HG02981 (cell line): Measurements from ENCODE around the gene RPH3AL.

Experiments
- ATAC-seq: cut with Tn5 transposase; IDR thresholded peaks from one replicate; pipeline ENCODE4 v1.9.1; 2021; ENCODE audit warnings: mild to moderate bottlenecking, moderate library complexity; ENCODE audit not compliant: unreplicated experiment

Gene RPH3AL

DNA sequence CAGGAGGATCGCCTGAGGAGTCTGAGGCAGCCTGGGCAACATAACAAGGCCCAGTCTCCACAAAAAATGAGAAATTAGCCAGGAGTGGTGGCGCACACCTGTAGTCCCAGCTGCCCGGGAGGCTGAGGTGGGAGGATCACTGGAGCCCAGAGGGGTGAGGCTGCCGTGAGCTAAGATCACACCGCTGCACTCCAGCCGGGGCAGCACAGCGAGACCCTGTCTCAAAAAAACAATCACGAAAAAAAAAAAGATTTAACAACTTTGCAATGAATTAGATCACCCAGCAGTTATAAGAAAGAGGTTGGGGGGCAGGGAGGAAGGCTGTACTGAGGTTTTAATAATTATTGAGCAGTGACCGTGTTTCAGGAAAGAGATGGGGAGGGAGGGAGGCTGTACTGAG is 49.4 kb downstream of the RPH3AL start:
- no peak for ATAC-seq

DNA sequence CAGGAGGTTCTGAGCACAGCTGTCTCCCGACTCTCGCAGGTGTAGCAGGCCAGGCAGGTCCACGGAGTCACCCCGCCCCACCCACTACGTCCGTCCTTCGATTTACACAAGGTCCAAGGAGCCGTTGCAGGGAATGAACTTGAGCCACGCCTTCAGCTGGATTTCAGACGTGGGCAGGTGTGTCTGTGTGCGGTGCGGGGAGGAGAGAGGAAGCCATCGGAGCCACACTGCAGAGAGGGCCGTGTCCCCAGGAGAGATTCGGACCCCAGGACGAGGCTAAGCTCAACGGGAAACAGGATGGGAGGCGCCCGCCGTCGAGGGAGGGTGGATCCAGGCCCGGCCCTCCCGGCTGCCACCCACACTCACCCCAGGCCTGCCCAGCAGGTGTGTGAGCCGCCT is 50.3 kb downstream of the RPH3AL start:
- no peak for ATAC-seq

DNA sequence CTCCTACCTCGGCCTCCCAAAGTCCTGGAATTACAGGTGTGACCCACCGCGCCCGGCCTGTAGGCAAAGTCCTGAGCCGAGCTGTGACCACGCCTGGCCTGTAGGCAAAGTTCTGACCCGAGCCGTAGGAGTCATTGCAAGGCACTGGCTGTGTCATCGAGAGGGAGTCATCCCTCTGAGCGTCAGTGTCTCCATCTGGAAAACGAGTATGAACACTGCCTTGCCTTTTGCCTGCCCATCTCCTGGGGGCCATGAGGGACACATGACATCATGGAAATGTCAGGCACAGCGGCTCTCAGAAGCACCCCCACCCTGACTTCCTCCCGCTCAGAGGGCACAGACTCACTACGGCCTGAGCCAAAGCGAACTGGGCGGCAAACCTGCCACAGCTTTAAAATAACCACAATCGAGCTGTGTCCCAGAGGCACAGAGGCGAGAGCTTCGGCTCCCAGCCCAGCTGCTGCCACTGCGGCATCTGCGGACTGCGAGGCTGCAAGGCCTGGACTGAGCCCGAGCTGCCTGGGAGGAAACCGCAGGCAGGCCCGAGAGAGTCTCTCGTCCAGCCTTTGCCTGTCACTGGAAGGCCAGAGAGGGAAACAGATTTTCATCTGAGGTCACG is 50.8 kb downstream of the RPH3AL start:
- no peak for ATAC-seq

DNA sequence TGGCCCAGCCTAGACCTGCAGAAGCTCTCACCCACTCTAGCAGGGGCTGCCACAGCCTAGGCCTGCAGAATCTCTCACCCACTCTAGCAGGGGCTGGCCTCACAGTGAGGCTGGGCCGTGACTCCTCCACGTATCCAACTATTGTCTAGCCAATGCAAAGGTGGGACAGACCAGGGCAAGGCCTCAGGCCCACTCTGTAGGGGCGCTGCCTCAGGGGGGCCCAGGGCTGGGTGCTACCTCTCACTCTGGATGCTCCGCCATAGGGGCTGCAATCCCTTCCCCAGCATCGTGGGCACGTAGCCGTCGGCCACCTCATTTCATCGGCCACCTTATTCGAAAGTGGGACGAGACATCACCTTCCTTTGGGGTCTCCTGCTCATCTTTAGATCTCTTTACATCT is 51.7 kb downstream of the RPH3AL start:
- no peak for ATAC-seq

DNA sequence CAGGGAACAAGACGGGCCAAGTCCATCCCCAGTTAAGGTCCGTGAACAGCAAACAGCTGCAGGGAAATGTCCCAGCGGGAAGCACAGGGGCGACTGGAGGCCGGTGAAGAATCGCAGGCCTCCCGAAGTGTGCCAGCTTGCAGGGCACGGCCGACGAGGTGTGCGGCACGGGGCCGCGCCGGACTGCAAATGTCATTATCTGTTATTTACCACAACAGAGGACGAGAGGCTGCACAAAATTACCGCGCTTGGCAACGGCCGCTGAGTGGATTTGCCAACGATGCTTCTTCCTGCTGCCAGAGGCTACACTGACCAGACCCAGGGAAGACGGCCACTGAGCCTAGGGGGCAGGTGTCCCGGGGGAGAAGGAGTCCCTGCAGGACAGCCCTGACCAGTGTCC is 53.1 kb downstream of the RPH3AL start:
- ATAC-seq = no peak

DNA sequence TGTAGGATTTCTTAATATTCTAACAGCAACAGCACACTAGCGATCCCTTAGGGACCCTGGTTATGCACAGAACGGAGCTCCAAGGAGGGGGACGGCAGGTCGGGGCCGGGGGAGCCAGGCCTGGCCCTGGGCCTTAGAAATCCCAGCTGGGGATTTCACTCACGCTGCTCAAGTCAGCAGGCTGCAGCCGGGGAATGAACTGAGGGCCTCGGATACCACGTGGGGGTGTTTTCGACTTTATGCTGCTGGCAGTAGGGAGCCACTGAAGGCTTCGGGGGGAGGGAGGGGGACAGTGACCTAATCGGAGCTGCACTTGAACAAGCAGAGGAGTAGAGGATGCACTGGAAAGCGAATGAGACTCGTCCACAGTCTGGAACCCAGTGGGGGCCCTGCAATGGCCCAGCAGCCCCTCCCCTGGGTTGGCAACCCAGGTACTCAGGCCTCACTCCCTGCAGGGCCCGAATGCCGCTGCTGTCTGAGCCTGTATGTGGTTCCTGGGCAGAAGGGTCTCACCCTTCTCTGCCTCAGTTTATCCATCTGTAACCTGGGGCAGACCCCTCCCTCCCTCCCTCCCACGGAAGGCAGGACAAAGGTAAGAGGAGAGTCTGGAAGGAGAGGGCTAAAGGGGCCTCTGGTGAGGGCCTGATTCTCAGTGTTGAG is 53.7 kb downstream of the RPH3AL start:
- no peak for ATAC-seq

DNA sequence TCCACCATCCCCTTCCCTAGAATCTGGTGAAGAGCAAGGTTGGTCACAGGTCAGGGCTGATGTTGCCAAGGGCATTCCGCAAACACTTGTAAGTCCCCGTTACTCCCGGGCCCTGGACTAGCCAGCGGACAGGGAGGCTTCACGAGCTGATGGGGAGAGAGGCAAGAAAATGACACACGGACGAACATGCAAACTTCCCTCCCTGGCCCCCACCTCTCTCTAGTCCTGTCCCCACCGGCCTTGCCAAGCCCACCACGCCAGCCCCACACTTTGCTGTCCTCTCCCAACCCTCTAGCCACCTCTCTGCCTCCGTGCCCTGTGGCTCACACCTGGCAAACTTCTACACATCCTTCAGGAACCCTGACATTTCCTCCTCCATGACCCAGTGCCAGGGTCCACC is 54.8 kb downstream of the RPH3AL start:
- ATAC-seq = no peak

DNA sequence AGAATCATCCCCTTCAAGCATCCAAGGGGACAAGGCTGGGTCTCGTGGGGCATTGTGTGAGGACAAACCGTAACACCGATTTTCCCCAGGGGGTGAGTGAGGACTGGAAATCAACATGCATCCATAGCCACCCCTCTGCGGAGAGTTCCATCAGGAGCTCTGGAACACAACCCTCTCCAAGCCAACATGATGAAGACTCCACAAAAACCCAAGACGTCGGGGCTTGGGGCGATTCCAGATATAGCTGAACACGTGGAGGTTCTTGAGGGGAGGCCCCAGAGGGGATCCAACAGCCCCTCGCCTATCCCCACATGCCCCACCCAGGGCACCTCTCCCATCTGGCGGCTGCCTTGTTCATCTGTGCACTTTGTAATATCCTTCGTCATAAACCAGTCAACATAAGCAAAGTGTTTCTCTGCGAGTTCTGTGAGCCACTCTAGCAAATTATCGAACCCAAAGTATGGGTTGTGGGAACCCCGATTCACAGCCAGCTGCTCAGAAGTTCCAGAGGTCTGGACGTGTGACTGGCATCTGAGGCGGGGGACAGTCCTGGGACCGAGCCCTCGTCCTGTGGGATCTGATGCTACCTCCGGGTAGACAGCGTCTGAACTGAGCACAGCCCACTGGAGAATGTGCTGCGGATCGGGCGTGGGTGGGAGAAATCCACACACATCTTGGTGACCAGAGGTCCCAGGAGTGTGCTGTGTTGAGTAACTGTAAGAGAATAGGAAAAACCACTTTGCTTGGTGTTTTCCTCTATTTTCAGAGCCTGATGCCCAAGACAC is 55.5 kb downstream of the RPH3AL start:
- ATAC-seq = no peak

DNA sequence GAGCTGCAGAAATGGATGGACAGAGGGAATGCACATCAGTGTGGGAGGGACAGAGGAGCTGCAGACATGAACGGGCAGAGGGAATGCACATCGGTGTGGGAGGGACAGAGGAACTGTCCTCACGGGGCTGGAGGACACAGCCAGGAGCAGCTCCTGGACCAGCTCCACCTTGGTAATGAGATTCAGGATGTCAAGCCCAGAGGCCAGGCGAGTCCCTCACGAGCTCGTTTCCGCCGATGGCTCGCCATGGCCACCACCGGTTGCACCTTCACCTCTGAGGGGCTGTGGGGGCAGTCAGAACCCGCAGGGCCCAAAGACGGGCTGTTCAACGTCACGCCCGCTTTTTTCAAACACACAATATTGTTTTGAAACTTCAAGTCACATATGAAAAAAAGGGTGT is 56.2 kb downstream of the RPH3AL start:
- no peak for ATAC-seq

DNA sequence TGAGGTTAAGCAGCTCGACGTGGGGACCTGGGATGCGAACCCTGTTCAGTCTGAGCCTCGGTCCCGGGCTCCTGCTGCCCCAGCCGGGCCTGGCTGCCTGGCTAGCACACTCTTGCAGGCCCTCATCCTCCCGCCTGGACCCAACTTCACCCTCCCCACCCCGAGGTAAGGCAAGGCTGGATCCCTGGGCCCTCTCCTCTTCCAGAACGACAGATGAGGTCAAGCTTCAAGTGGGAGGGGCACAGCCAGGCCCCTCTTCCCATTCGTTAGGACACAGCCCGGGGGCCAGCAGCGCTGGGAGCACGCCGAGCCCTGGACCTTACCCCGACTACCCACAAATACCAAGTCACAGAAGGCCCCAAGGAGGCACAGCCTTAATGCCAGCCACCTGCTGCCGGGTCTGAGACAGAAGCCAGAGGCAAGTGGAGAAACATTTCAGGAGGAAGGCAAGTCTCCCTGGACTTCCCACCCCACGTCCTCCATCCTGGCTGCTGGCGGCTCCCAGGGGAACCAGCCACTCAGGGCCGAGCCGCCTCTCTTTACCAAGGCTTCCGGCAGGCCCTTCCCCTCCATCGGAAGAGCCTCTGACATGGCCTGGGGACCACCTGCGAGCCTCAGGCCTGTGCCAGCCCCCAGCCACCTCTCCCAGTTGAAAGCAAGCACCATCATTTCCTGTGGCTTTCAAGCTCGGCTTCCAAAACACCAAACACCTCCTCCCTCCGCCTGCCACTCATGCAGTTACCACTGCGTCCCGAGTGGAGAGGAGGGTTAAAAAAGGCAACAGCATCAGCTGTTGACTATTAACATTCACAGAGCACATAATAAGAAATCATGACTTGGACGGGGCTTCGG is 59.9 kb downstream of the RPH3AL start:
- no peak for ATAC-seq

DNA sequence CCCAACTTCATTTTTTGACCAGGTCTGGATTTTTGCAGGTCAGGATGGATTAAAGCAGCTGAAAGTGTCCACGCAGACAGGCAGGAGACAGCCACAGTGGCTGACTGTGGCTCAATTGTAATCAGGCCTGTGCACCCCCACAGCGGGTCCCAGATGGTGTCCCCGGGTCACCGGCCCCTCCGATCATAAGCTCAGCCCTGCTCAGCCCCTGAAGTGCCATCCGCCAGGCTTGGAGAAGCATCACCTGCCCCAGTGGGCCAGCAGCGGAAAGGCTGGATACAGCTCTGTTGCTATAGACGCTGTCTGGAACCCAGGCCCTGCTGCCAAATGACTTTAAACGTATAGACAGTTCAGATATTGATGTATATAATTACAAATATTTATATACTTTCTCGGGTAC is 60.6 kb downstream of the RPH3AL start:
- no peak for ATAC-seq

DNA sequence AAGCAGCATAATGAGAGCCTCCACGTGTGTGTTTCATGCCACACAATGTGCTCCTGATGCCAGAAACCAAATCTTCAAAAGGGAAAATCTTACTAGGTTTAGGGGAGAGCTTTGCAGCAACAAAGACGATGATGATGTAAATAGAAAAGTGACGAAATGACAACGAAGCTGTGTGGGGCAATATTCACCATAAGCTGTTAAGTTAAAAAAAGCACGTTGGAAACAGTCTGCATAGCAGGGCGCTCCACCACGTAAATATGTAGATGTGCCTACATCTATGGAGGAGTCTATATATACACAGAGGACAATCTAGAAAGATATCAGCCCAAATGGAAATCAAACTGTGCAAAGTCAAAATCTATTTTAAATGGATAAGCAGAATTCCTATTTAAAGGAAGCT is 61.0 kb downstream of the RPH3AL start:
- ATAC-seq = no peak

DNA sequence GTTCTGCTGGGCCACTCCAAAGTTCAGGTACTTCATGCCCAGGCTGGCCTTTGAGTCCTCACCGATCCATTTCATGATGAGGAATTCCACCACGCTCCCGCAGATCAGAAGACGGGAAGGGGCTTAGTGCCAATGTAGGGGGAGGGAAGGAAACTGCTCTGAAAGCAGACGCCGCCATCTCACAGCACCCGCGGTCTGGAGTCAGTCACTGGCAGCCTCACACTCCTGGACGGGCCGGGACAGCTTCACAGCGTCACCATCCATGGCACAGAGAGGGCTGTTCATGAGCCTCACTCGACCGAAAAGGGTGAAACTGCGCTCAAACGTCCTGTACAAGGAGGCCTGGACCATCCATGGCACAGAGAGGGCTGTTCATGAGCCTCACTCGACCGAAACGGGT is 62.0 kb downstream of the RPH3AL start:
- ATAC-seq = no peak

DNA sequence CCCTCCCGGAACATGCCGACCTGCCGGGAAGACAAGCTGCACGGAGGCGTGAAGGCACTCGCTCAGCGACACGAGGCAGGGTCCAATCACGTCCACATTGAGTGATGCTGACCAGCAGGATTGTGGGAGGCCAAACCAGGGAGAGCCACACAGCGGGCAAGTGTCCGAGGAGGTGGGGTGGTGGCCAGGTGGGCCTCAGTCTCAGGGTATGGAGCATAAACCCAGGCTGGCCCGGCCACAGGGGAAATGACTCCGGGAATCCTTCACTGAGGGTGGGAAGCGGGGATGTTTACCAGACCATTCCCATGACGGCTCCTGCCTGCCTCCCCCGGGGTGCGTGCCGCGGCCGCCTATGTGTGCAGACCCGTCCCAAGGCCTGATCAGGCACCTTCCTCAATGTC is 62.5 kb downstream of the RPH3AL start:
- ATAC-seq = no peak

DNA sequence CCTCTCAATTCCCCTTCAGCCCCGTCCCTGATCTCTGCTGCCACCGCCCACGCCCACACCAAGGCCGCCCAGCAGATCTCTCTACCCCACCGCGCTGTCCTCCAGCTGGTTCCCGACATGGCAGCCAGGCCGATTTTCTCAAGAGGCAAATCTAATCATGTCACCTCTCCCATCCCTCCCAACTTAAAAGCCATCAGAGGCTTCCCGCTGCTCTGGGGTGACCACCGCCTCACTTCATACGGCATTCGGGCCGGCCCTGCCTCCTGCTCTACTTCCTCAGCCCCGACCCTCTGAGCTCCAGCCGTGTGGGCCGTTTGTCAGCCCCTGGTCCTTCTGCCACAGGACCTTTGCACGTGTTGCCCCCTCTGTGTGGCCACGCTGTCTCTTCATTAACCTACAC is 63.2 kb downstream of the RPH3AL start:
- no peak for ATAC-seq

DNA sequence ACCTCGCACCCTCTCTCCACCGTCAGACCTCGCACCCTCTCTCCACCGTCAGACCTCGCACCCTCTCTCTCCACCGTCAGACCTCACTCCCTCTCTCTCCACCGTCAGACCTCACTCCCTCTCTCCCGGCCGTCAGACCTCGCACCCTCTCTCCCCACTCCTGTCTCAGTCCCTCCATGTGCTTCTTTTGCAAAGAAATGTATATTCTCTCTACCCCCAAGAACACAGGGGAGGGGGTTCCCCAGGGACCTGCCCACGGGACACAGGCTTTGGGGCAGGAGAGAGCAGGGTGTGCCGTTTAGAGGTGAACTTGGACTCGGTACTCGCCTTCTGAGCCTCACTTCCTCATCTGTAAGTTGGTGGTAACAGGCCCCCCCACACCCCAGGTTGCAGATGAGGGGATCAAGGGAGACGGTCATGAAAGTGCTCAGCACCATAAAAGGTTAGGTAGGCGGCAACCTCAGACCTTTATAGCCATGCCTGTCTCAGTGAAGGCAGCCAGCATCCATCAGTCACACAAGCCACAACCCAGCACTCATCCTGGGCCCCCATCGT is 63.7 kb downstream of the RPH3AL start:
- no peak for ATAC-seq

DNA sequence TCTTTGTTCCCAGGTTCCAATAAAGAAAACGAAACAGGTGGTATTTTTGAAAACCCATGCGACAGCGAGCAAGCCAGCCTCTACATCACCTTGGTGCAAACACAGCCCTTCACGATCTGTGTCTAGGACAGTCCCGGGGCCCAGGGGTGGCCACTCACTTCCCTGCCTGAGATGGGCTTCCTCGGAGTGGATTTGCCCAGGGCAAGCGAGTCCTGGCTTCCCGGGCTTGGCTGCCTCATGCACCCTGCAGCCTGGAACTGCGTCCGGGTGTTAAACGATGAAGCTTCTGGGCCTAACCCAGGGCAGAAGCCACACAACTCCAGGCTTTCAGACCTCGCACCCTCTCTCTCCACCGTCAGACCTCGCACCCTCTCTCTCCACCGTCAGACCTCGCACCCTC is 66.0 kb downstream of the RPH3AL start:
- ATAC-seq = no peak

DNA sequence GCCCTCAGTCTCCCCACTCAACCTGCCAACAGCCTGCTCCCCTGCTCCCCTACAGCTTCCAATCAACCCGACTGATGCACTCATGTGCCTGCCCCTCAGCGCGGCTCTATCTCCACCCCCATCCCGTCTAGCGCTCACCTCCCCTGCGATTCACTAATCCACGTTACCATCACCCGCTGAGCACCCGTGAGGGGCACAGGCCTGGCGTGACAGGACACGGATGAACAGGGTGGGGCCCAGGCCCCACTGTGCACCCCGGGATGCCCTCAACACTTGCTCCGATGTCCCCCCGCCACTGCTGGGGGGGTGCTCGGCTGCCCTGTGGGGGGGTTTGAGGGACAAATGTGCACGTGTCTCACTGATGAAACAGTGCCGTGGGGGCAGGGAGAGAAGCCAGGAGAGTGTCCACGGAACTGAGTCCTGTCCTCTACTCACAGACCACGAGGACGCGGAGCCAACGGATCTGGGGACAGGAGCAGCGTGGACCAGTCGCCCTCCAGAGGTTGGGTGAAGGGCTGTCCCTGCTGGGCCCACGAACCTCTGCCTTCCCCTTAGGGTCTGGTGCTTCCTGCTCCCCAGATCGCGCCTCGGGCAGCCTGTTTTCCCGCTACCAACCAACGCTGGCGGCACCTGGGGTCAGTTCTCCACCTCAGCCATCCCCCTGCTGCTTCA is 66.7 kb downstream of the RPH3AL start:
- no peak for ATAC-seq

DNA sequence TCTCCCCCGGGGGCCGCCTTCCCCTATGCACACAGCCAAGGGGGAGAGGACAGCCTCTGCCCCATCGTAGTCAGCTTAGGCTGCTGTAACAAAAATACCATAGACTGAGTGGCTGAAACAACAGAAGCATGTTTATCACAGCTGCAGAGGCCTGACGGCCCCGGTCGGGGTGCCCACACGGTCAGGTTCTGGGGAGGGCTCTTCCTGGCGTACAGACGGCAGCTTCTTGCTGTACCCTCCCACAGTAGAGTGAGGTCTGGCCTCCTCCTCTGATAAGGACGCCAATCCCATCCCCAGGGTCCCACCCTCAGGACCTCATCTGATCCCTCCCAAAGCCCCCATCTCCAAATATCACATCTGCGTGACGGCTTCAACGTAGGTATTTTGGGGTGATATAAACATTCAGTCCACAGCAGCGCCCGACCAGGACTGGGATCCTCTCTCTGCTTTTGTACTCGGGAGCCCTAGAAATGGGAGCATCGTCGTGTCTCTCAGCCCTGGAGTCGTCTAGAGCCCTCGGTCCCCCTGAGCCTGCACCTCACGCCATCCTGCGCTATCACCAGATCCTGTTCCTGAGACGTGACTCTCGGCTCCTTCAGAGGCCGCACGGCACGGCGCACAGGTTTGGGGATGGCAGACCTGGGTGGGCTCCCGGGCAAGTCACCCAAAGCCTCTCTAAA is 67.8 kb downstream of the RPH3AL start:
- no peak for ATAC-seq
